Loucy (cell line): ENCODE results near the gene NEMF.

Experiments
- H2AFZ ChIP-seq: fragments of 200-600 bp; sonication (generic); 2 replicates; pipeline ENCODE4 v1.6.0; 2016; ENCODE audit warnings: antibody characterized with exemption, mild to moderate bottlenecking, low read length, moderate library complexity
- H3F3A ChIP-seq: fragments of 200-600 bp; 2 replicates; pipeline ENCODE4 v1.6.0; 2016; ENCODE audit warnings: antibody characterized with exemption, low read depth, mild to moderate bottlenecking
- H3K27me3 ChIP-seq: fragments of 200-600 bp; sonication (generic); 2 replicates; pipeline ENCODE4 v1.6.1; 2014; ENCODE audit warnings: low read length, mild to moderate bottlenecking; ENCODE audit not compliant: insufficient read depth, poor library complexity, severe bottlenecking
- H3K36me3 ChIP-seq: fragments of 200-600 bp; sonication (generic); 2 replicates; pipeline ENCODE4 v1.6.1; 2016; ENCODE audit warnings: low read length; ENCODE audit not compliant: insufficient read depth
- H3K4me1 ChIP-seq: fragments of 200-600 bp; sonication (generic); 2 replicates; pipeline ENCODE4 v1.5.1; 2014; ENCODE audit warnings: low read length, mild to moderate bottlenecking; ENCODE audit not compliant: insufficient read depth, poor library complexity, severe bottlenecking
- H3K4me2 ChIP-seq: fragments of 200-600 bp; sonication (generic); 2 replicates; pipeline ENCODE4 v1.6.0; 2014; ENCODE audit warnings: antibody characterized with exemption, low read length, low read depth, mild to moderate bottlenecking; ENCODE audit not compliant: poor library complexity, severe bottlenecking
- H3K4me3 ChIP-seq: fragments of 200-600 bp; sonication (generic); 2 replicates; pipeline ENCODE4 v1.5.1; 2014; ENCODE audit warnings: low read length, mild to moderate bottlenecking, mixed read lengths; ENCODE audit not compliant: poor library complexity, severe bottlenecking
- H3K79me2 ChIP-seq: fragments of 200-600 bp; sonication (generic); 2 replicates; pipeline ENCODE4 v1.6.1; 2014; ENCODE audit warnings: low read length; ENCODE audit not compliant: insufficient read depth
- H3K9ac ChIP-seq: fragments of 200-600 bp; sonication (generic); 2 replicates; pipeline ENCODE4 v1.6.0; 2014; ENCODE audit warnings: mild to moderate bottlenecking, low read depth, low read length, moderate library complexity; ENCODE audit not compliant: poor library complexity, severe bottlenecking
- H3K9me2 ChIP-seq: fragments of 200-600 bp; sonication (generic); replicated peaks from 2 replicates; pipeline ENCODE4 v1.6.1; 2016; ENCODE audit warnings: low read depth, low read length, mixed read lengths
- H3K9me3 ChIP-seq: fragments of 200-600 bp; sonication (generic); 2 replicates; pipeline ENCODE4 v1.6.1; 2014; ENCODE audit warnings: mild to moderate bottlenecking, antibody characterized with exemption, low read length, low read depth; ENCODE audit not compliant: insufficient read depth
- H4K20me1 ChIP-seq: fragments of 200-600 bp; sonication (generic); 2 replicates; pipeline ENCODE4 v1.6.0; 2014; ENCODE audit warnings: antibody characterized with exemption, low read length, mild to moderate bottlenecking; ENCODE audit not compliant: insufficient read depth, poor library complexity, severe bottlenecking
- EZH2phosphoT487 ChIP-seq: fragments of 200-600 bp; IDR thresholded peaks from 2 replicates; pipeline ENCODE4 v1.6.1; 2018; ENCODE audit warnings: antibody characterized with exemption, mild to moderate bottlenecking, moderate library complexity, borderline replicate concordance
- TF ChIP-seq, protein P1 (sequence below): fragments of 200-600 bp; sonication (generic); conservative IDR thresholded peaks from 2 replicates; pipeline ENCODE4 v1.5.1; 2014; ENCODE audit warnings: mild to moderate bottlenecking, antibody characterized with exemption, low read length

Gene NEMF

DNA sequence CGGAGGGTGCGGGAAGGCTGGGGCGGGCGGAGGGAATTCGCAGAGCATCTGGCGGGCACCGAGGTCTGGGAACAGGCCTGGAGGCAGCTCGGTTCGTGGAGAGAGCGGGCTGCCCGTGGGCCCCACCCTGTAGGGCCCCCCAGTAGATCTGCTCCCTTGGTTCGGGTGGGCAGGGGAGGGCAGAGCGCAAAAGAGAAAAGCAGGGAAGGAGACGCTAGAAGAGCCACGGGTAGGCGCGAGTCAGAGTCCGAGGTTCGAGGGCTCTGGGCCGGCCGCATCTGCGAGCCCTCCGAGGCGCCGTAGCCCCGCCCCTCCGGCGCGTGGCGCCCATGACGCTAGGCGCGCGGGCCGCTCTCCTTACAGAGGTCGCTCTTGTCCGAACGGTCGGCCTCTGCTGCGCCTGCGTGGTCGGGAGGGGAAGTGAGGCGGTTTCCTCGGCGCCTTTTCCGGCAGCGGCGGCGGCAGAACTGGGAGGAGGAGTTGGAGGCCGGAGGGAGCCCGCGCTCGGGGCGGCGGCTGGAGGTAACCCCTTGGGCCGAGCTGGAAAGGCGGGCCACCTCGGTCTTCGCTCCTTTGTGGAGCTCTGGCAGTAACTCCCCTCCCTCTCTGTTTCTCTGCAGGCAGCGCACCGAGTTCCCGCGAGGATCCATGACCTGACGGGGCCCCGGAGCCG, 40.2 kb upstream of the NEMF start, which contains the start of gene ARF6:
ARF6 (plus strand) TSS at position 447 of the 673 bp plus-strand sequence. CDS start 655 bp downstream, outside the sequence.
- Histone ChIP-seq H3F3A (no peaks in the 10 kb centered on the region), H3K36me3 (peaks cover 6% of the 10 kb centered on the region; the same call in 1 of the 2 replicates), H3K9me2 (no peaks in the 10 kb centered on the region), H3K79me2 (peaks cover 55% of the 10 kb centered on the region), H3K4me1 (peaks cover 38% of the 10 kb centered on the region), H3K4me2 (peak within 1 kb of the TSS; percentile 98), H3K9me3 (no peaks in the 10 kb centered on the region), H3K27me3 (peaks cover 11% of the 10 kb centered on the region), H3K9ac (peak within 1 kb of the TSS; percentile 99), H4K20me1 (peaks cover 48% of the 10 kb centered on the region), H3K4me3 (peak within 1 kb of the TSS; percentile 87), H2AFZ (peak within 1 kb of the TSS; percentile 85)
- TF ChIP-seq, protein P1, sequence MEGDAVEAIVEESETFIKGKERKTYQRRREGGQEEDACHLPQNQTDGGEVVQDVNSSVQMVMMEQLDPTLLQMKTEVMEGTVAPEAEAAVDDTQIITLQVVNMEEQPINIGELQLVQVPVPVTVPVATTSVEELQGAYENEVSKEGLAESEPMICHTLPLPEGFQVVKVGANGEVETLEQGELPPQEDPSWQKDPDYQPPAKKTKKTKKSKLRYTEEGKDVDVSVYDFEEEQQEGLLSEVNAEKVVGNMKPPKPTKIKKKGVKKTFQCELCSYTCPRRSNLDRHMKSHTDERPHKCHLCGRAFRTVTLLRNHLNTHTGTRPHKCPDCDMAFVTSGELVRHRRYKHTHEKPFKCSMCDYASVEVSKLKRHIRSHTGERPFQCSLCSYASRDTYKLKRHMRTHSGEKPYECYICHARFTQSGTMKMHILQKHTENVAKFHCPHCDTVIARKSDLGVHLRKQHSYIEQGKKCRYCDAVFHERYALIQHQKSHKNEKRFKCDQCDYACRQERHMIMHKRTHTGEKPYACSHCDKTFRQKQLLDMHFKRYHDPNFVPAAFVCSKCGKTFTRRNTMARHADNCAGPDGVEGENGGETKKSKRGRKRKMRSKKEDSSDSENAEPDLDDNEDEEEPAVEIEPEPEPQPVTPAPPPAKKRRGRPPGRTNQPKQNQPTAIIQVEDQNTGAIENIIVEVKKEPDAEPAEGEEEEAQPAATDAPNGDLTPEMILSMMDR = no peak
- no peak for TF ChIP-seq EZH2phosphoT487

DNA sequence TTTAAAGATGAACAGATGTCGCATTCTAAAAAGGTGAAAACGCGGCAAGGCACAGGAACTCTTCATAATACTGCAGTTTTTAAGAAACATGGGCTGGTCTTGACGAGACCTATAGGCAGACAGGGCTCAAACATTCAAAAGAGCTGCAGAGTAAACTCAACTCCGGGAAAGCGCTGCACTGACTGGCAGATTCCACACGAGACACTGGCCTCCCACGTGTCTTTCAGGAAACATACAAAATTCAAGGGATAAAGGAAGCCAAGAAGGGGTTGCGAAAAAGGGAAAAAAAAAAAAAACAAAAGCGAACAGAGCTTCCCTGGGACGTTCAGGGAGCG, 39.7 kb upstream of the NEMF start:
- no peak for TF ChIP-seq EZH2phosphoT487
- TF ChIP-seq, protein P1 = no peak
- H3K9me3 ChIP-seq = no peaks in the 10 kb centered on the region
- H2AFZ ChIP-seq = peak overlapping the region; percentile 85
- peak overlapping the region; percentile 99 for H3K9ac ChIP-seq
- peaks cover 50% of the 10 kb centered on the region for H3K79me2 ChIP-seq
- H3K4me2 ChIP-seq = peak overlapping the region; percentile 88
- peak overlapping the region; percentile 87 for H3K4me3 ChIP-seq
- H4K20me1 ChIP-seq = peaks cover 43% of the 10 kb centered on the region
- H3K9me2 ChIP-seq = no peaks in the 10 kb centered on the region
- peaks cover 6% of the 10 kb centered on the region; the same call in 1 of the 2 replicates for H3K36me3 ChIP-seq
- H3K4me1 ChIP-seq = peaks cover 34% of the 10 kb centered on the region
- H3K27me3 ChIP-seq = peaks cover 11% of the 10 kb centered on the region
- H3F3A ChIP-seq = no peaks in the 10 kb centered on the region

DNA sequence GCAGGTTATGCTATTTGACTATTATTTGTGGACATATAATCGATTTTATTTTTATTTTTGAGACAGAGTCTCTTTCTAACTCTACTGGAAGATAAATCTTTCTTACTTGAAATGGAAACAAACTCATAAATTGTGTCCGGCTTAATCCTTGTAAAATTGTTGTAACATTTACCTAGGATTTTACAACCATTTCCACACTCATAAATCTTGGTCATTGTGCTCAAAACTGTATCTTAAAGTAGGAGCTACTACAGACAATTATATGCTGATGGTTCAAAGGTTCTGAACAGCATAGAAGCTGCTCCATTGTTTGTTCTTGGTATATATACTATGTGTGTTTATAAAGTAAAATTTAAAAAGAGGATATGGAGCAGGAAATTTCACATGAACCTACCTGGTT, 35.7 kb upstream of the NEMF start:
- Histone ChIP-seq H3K27me3 (peaks cover 3% of the 10 kb centered on the region), H3K4me3 (no peak overlapping the region), H3K36me3 (no peaks in the 10 kb centered on the region), H4K20me1 (peaks cover 4% of the 10 kb centered on the region), H3F3A (no peaks in the 10 kb centered on the region), H3K4me2 (no peak overlapping the region), H3K79me2 (peaks cover 10% of the 10 kb centered on the region), H2AFZ (no peak overlapping the region), H3K9ac (no peak overlapping the region), H3K4me1 (peaks cover 8% of the 10 kb centered on the region), H3K9me2 (no peaks in the 10 kb centered on the region), H3K9me3 (no peaks in the 10 kb centered on the region)
- no peak for TF ChIP-seq EZH2phosphoT487
- TF ChIP-seq, protein P1 = no peak
